H1 (cell line): ENCODE measurements around the gene DSCAM. TPM values are rescaled to one million over a fixed set of nuclear protein-coding genes. Genes with fewer than 3 reads are reported as not detected.

Experiments
- CTCF ChIA-PET: fragments of 300-600 bp; sonication (Branson Sonifier 250); formaldehyde crosslinking; loops from one replicate; lab custom pipeline; 2021; ENCODE audit not compliant: partially characterized antibody; lab: Charles Lee
- POLR2A ChIA-PET: fragments of 300-600 bp; sonication (Branson Sonifier 250); formaldehyde crosslinking; loops from one replicate; lab custom pipeline; 2021; ENCODE audit warnings: inconsistent platforms; ENCODE audit not compliant: partially characterized antibody; lab: Charles Lee
- DNase-seq, 2 experiments: peaks; one replicate each; pipeline versions ENCODE4 v3.0.0 to v3.0.0-alpha.2; 2010 to 2022; ENCODE audit warnings: low spot score in 2 of 2, low read depth in 1 of 2, mixed read lengths in 1 of 2
- FAIRE-seq: peaks from 2 replicates; lab custom pipeline; 2011; peaks lifted over from hg19 to GRCh38; lab: Jason Lieb, UNC
- H2AFZ ChIP-seq: 2 replicates; pipeline ENCODE4 v1.8.1; 2012; ENCODE audit warnings: low read length, inconsistent platforms
- H2AK5ac ChIP-seq: 2 replicates; pipeline ENCODE4 v1.6.1; 2013; ENCODE audit warnings: low read depth, low read length
- H2BK120ac ChIP-seq: replicated peaks from 2 replicates; pipeline ENCODE3; 2013; ENCODE audit warnings: low read depth, low read length, inconsistent platforms
- H2BK12ac ChIP-seq: 2 replicates; pipeline ENCODE4 v1.6.1; 2013; ENCODE audit warnings: low read depth, low read length
- H2BK15ac ChIP-seq: 2 replicates; pipeline ENCODE4 v1.6.1; 2013; ENCODE audit warnings: low read length
- H2BK20ac ChIP-seq: 2 replicates; pipeline ENCODE4 v1.6.1; 2013; ENCODE audit warnings: low read length
- H2BK5ac ChIP-seq: 2 replicates; pipeline ENCODE4 v1.6.1; 2013; ENCODE audit warnings: low read depth, low read length
- H3K14ac ChIP-seq: 2 replicates; pipeline ENCODE4 v1.6.1; 2013; ENCODE audit warnings: inconsistent platforms; ENCODE audit not compliant: insufficient read length
- H3K18ac ChIP-seq: 2 replicates; pipeline ENCODE4 v1.6.1; 2013; ENCODE audit warnings: low read length; ENCODE audit errors: extremely low read depth
- H3K23ac ChIP-seq: 2 replicates; pipeline ENCODE4 v1.6.1; 2013; ENCODE audit warnings: inconsistent platforms; ENCODE audit not compliant: insufficient read length
- H3K23me2 ChIP-seq: 2 replicates; pipeline ENCODE4 v1.6.1; 2013; ENCODE audit warnings: low read depth, low read length
- H3K27ac ChIP-seq: 2 replicates; pipeline ENCODE4 v1.6.1; 2011; ENCODE audit warnings: low read depth, low read length, inconsistent platforms
- H3K27me3 ChIP-seq, 4 experiments: replicated peaks in 1 of 4; 1 replicate in 1 of 4; 2 replicates in 3 of 4; pipeline versions ENCODE4 v1.6.1 to v1.8.1; 2011 to 2013; ENCODE audit warnings: low read length in 3 of 4, mild to moderate bottlenecking in 3 of 4, inconsistent platforms in 2 of 4, mixed read lengths in 2 of 4, moderate library complexity in 1 of 4; ENCODE audit not compliant: control insufficient read depth in 3 of 4, insufficient read depth in 3 of 4; ENCODE audit errors: extremely low read depth in 1 of 4
- H3K36me3 ChIP-seq, 4 experiments: 2 replicates each; pipeline versions ENCODE4 v1.6.1 to v1.8.1; 2011 to 2013; ENCODE audit warnings: mild to moderate bottlenecking in 4 of 4, low read length in 3 of 4, moderate library complexity in 2 of 4, control low read depth in 1 of 4, inconsistent platforms in 1 of 4; ENCODE audit not compliant: insufficient read depth in 4 of 4, control insufficient read depth in 2 of 4
- H3K4ac ChIP-seq: replicated peaks from 2 replicates; pipeline ENCODE3; 2013; ENCODE audit warnings: low read length, low read depth, mixed read lengths, inconsistent platforms; ENCODE audit not compliant: insufficient read length
- H3K4me1 ChIP-seq, 4 experiments: replicated peaks in 1 of 4; 1 replicate in 1 of 4; 2 replicates in 3 of 4; pipeline versions ENCODE4 v1.6.1 to v1.8.1; 2011 to 2013; ENCODE audit warnings: low read length in 3 of 4, inconsistent platforms in 2 of 4, mixed read lengths in 1 of 4; ENCODE audit not compliant: insufficient read depth in 4 of 4, control insufficient read depth in 3 of 4
- H3K4me2 ChIP-seq, 2 experiments: 2 replicates each; pipeline versions ENCODE4 v1.6.1 to v1.8.1; 2011 to 2013; ENCODE audit warnings: low read depth in 2 of 2, low read length in 2 of 2, control low read depth in 1 of 2, inconsistent platforms in 1 of 2, mild to moderate bottlenecking in 1 of 2; ENCODE audit not compliant: insufficient read depth in 1 of 2
- H3K4me3 ChIP-seq, 4 experiments: fragments of 200-600, 300-600 bp in 1 of 4; sonication (generic), shearing (Covaris generic), sonication (Bioruptor Twin) in 1 of 4; 2 replicates each; pipeline versions ENCODE4 v1.5.1 to v1.8.1; 2011 to 2016; ENCODE audit warnings: low read length in 4 of 4, low read depth in 3 of 4, control low read depth in 2 of 4, inconsistent platforms in 2 of 4, mild to moderate bottlenecking in 2 of 4, mixed read lengths in 1 of 4, moderate library complexity in 1 of 4; ENCODE audit not compliant: insufficient read depth in 2 of 4; ENCODE audit errors: extremely low read depth in 1 of 4
- H3K56ac ChIP-seq: replicated peaks from 2 replicates; pipeline ENCODE3; 2013; ENCODE audit warnings: low read depth, mild to moderate bottlenecking, mixed read lengths, low read length, inconsistent platforms; ENCODE audit not compliant: insufficient read length
- H3K79me1 ChIP-seq: 2 replicates; pipeline ENCODE4 v1.6.1; 2013; ENCODE audit warnings: low read depth, low read length, control low read depth
- H3K79me2 ChIP-seq, 2 experiments: 2 replicates each; pipeline versions ENCODE4 v1.6.1 to v1.8.1; 2012 to 2013; ENCODE audit warnings: low read length in 2 of 2, mild to moderate bottlenecking in 2 of 2, inconsistent platforms in 1 of 2; ENCODE audit not compliant: insufficient read depth in 2 of 2, control insufficient read depth in 1 of 2
- H3K9ac ChIP-seq, 4 experiments: replicated peaks in 1 of 4; 1 replicate in 1 of 4; 2 replicates in 3 of 4; pipeline versions ENCODE4 v1.6.1 to v1.8.1; 2011 to 2013; ENCODE audit warnings: low read depth in 3 of 4, low read length in 3 of 4, control low read depth in 2 of 4, mild to moderate bottlenecking in 2 of 4, moderate library complexity in 2 of 4, inconsistent platforms in 1 of 4; ENCODE audit errors: extremely low read depth in 1 of 4
- H3K9me3 ChIP-seq, 2 experiments: 2 replicates each; pipeline versions ENCODE4 v1.6.1 to v1.8.1; 2012 to 2013; ENCODE audit warnings: mild to moderate bottlenecking in 2 of 2, moderate library complexity in 2 of 2, control low read depth in 1 of 2, inconsistent platforms in 1 of 2, low read depth in 1 of 2, low read length in 1 of 2, mixed read lengths in 1 of 2; ENCODE audit not compliant: insufficient read depth in 2 of 2
- H4K20me1 ChIP-seq, 2 experiments: replicated peaks in 1 of 2; 2 replicates each; pipeline versions ENCODE3 to v1.8.1; 2011 to 2013; ENCODE audit warnings: inconsistent platforms in 2 of 2, low read length in 2 of 2, mild to moderate bottlenecking in 1 of 2; ENCODE audit not compliant: insufficient read depth in 2 of 2, control insufficient read depth in 1 of 2
- H4K5ac ChIP-seq: 2 replicates; pipeline ENCODE4 v1.6.1; 2013; ENCODE audit warnings: low read length, low read depth, mixed read lengths, inconsistent platforms; ENCODE audit not compliant: insufficient read length
- H4K8ac ChIP-seq: 2 replicates; pipeline ENCODE4 v1.8.0; 2013; ENCODE audit warnings: mild to moderate bottlenecking, moderate library complexity, low read length, inconsistent platforms; ENCODE audit not compliant: insufficient read depth; ENCODE audit errors: extremely low read depth
- H4K91ac ChIP-seq: replicated peaks from 2 replicates; pipeline ENCODE3; 2013; ENCODE audit warnings: low read length, mixed read lengths, inconsistent platforms; ENCODE audit not compliant: insufficient read length
- CTCF ChIP-seq, 3 experiments: IDR thresholded peaks; 1 replicate in 2 of 3; 2 replicates in 1 of 3; pipeline versions ENCODE4 v1.5.1 to v1.6.1; 2011; ENCODE audit warnings: low read length in 3 of 3, mild to moderate bottlenecking in 3 of 3, inconsistent platforms in 2 of 3, low read depth in 1 of 3, moderate library complexity in 1 of 3; ENCODE audit not compliant: insufficient read depth in 1 of 3; ENCODE audit errors: control extremely low read depth in 1 of 3
- WGBS, 2 experiments: shearing (Covaris generic) in 1 of 2; methylation state at CpG; one replicate each; pipeline versions ENCODE4 v1.1.6 to v1.1.7; 2013 to 2015; ENCODE audit warnings: low lambda C conversion rate in 2 of 2, mixed read lengths in 2 of 2, inconsistent platforms in 1 of 2, low coverage in 1 of 2, missing lambda C conversion rate in 1 of 2; ENCODE audit not compliant: insufficient replicate concordance in 2 of 2, insufficient coverage in 1 of 2, insufficient read length in 1 of 2; ENCODE audit errors: extremely low coverage in 1 of 2, missing lambda C conversion rate in 1 of 2; 5-methylcytosine and 5-hydroxymethylcytosine counted together
- polyA plus RNA-seq, 7 experiments: library from polyadenylated mRNA; depleted of rRNA in 3 of 7; stranded (reverse) in 5 of 7; unstranded in 2 of 7; fragments of >200 nt in 5 of 7; fragments of 200-250 nt in 2 of 7; gene quantifications; 1 replicate in 5 of 7; 2 replicates in 1 of 7; 4 replicates in 1 of 7; pipeline versions ENCODE4 v1.2.1 to v1.2.3, GENCODE V29; 2011 to 2013; ENCODE audit warnings: missing spikeins in 2 of 7, mixed read lengths in 2 of 7
- total RNA-seq: library from RNA; stranded (reverse); fragmentation: NEBNext Ultra II Directional; extraction: Animal tissue kit (Norgen Biotek cat#: 25700); gene quantifications from 2 replicates; pipeline ENCODE4 v1.2.1, GENCODE V29; 2021

Gene DSCAM
- total and polyA plus RNA-seq, 2 of the 8 experiments (the other 6 are each of a cell fraction or from before 2014, with no cell fraction given) = 0.02 to 0.15 TPM

- no peak overlapping the region for H2AK5ac ChIP-seq
- no peak overlapping the region for H4K5ac ChIP-seq
- no peak overlapping the region for H2AFZ ChIP-seq
- no peak overlapping the region for H2BK5ac ChIP-seq
- H2BK15ac ChIP-seq = no peak overlapping the region
- H3K9me3 ChIP-seq = no peaks in the 10 kb centered on the region
- H3K36me3 ChIP-seq = no peaks in the 10 kb centered on the region
- FAIRE-seq (no peak), DNase-seq (no peak)
- no peak overlapping the region for H2BK120ac ChIP-seq
- no peak overlapping the region for H3K14ac ChIP-seq
- no peaks in the 10 kb centered on the region for H4K20me1 ChIP-seq
- no peak overlapping the region for H2BK20ac ChIP-seq
- no peak overlapping the region for H3K56ac ChIP-seq
- H3K4me2 ChIP-seq = no peak overlapping the region
- no peak overlapping the region for H2BK12ac ChIP-seq
- ChIA-PET POLR2A (interaction anchor here (0.7 kb wide), 1 partner anchor 8 kb away, joined by 9 read pairs; no protein-coding TSS in a partner anchor), CTCF (interaction anchor here (1.0 to 2.3 kb wide), 5 partner anchors 8 to 338 kb away, joined by 3 to 9 read pairs (median 4); no protein-coding TSS in a partner anchor)
- H3K79me2 ChIP-seq = no peaks in the 10 kb centered on the region
- H3K9ac ChIP-seq = no peak overlapping the region
- 91% methylated on average over 5 of the region's 5 CpGs; no CpG with 5 or more reads in 1 of the 2 experiments for WGBS, 2 experiments
- no peak overlapping the region for H3K18ac ChIP-seq
- no peak overlapping the region for H3K4me3 ChIP-seq
- peaks cover 0 to 3% (median 1%) of the 10 kb centered on the region in 4 experiments; a peak in 5 of 7 replicates for H3K4me1 ChIP-seq
- H3K4ac ChIP-seq = no peak overlapping the region
- no peak overlapping the region for H4K8ac ChIP-seq
- H3K27me3 ChIP-seq = no peaks in the 10 kb centered on the region
- no peak overlapping the region for H3K27ac ChIP-seq
- no peak overlapping the region for H3K23ac ChIP-seq
- no peaks in the 10 kb centered on the region for H3K79me1 ChIP-seq
- no peaks in the 10 kb centered on the region for H3K23me2 ChIP-seq
- H4K91ac ChIP-seq = no peak overlapping the region
- TF ChIP-seq CTCF (IDR thresholded peaks at IDR 0.05; ENCODE audit: control extremely low read depth in 1 of 3, insufficient read depth in 1 of 3, low read depth in 1 of 3, low read length in 3 of 3) = no peak
These were observed 798.8 kb downstream of the DSCAM start for GRCh38 chr21:40047993-40048730.
